GM19397 (cell line): ENCODE measurements around the gene BRSK2.

ENCODE experiments used
- ATAC-seq: cut with Tn5 transposase; IDR thresholded peaks from one replicate; pipeline ENCODE4 v1.9.1; 2021; ENCODE audit warnings: mild to moderate bottlenecking, moderate library complexity; ENCODE audit not compliant: unreplicated experiment

The BRSK2 gene

DNA sequence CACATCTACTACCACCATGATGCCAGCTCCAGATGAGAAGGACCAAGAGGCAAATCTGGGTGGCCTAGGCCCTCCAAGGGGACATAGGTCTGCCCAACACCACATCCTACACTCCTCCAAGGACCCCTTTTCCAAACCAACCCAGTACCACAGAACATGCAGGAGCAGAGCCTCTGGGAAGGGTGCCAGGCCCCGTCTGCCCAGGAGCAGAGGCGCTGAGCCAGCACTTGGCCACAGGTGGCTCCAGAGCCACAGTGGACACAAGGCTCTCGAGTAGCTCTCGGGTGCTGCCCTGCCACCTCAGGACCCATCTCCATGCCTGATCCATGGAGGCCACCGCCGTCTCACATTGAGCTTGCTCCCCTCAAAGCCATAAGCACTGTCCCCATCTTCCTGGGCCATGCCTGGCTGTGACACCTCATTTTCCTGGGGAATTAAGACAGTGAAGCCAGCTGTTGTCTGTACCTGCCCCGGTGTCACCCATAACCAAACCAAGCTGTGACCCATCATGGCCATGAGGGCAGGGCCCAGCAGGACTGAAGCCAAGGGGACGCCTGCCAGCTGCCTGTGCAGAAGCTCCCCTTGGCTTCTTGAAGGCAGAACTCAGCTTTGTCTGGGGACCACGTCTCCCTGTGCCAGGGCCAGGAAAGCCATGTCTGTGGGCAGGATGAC lies 89.4 kb downstream of the BRSK2 start:
- no peak for ATAC-seq

DNA sequence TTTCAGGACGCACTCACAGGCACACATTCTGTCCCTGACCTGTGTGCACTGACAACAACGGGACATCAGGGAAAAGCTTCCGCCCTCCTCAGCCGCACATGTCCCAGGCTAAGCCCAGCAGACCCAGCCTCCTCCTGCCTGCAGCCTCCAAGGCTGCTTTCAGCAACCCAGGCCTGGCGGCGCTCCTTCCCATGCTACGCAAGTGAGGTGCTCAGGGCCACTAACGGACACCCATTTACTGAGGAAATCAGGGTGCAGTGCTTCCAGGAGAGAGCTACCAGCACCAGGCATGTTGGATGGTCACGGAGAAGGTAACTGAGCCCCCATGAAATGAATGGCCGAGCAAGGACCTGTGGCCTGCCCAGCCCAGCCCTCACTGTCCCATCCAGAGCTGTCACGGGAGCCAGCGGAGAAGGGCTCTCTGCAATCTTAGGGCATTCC lies 90.0 kb downstream of the BRSK2 start:
- no peak for ATAC-seq

DNA sequence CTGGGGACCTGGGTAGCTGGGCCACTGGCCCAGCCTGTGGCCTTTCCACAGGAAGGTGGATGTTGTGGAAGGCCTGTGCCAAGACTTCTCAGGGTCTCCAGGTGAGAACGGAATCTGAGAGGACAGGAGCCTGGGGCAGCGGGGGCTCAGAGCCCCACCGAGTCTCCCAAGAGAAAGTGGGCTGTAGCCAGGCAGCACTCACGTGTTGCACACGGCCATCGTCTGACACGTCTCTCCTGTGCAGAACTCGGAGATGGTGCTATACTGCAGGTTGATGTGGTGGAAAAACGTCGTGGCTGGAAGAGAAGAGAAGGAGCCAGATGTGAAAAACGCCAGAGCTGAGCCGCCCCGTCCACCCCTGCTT lies 90.4 kb downstream of the BRSK2 start:
- ATAC-seq = no peak

DNA sequence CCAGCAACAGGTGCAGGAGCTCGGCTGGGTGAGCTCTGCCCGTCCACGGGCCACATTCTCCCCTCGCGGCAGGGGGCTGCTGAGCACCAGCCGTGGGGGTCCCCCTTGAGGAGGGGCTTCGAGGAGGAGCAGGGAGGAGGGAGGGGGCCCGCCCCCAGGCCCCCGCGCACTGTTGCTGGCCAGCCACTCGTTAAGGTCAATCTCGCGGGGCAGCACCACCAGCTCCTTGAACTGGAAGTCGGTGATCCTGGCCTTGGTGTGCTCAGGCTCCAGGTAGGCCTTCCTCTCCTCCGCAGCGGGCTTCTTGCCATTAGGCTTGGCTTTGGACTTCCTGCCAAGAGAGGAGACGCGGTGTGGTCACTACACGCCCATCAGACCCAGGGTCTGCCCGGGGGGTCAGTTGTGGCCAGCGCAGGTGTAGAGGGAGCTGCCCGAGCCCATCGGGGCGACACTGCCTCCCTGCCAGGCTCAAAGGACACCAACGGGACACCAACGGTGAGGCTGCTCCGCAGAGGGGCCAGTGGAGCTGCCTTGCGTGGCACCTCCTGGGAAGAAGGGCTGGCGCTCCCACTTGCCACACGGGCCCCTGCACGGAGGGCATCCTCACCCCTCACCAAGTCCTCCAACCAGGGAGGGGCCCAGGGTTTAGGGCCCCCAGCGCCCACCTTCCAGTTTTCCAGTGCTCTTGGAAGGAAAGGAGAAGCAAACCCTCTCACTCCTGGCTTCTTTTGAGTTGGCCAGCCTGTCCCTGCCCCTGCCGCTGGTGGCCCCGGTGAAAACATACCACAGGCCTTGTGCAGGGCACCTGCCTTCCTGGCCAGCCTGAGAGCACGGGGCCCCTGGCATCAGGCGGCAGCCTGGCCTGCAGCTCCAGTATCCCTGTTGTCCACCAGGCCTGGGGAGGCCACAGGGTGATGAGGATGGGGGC lies 91.1 kb downstream of the BRSK2 start:
- ATAC-seq = no peak

DNA sequence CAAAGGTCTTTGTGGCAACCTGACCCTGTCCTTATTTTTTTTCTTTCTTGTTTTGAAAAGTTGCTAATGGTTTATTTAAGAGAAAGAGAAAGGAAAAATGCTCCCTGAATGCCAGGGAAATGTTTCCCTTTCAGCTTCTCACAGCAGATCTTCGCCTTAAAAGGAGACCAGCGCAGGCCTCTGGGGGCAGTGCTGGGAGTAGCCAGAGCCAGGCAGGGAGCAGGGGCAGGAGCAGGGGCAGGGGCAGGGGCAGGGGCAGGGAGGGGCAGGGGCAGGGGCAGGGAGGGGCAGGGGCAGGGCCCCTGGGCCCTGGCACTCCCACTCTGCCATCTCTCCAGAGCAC lies 91.7 kb downstream of the BRSK2 start:
- no peak for ATAC-seq

DNA sequence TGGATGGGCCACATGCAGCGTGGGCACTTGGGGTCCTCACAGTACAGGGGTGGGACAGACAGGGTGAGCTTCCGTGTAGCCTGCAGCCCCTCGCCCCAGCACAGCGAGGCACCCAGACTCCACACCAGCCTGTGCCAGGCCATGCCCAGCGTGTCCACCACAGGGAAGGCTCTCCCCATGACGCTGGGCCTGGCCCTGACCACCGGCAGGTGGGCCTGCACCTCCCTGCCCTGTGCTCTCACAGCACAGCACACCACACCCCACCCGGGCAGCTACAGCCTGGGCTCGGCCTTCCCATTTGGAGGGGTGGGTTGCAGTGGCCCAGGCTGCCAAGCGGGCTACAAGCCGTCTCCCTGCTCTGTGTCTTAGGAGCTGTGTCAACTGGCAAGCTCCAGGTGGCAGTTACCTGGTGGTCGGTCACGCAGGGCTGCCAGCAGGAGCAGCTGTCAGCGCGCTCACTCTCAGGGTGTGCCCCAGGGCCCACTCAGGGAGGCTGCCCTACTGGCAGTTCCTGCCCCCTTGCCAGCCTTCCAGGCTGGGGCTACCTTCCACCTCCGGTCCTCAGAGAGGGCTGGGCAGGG lies 92.2 kb downstream of the BRSK2 start:
- ATAC-seq = no peak

DNA sequence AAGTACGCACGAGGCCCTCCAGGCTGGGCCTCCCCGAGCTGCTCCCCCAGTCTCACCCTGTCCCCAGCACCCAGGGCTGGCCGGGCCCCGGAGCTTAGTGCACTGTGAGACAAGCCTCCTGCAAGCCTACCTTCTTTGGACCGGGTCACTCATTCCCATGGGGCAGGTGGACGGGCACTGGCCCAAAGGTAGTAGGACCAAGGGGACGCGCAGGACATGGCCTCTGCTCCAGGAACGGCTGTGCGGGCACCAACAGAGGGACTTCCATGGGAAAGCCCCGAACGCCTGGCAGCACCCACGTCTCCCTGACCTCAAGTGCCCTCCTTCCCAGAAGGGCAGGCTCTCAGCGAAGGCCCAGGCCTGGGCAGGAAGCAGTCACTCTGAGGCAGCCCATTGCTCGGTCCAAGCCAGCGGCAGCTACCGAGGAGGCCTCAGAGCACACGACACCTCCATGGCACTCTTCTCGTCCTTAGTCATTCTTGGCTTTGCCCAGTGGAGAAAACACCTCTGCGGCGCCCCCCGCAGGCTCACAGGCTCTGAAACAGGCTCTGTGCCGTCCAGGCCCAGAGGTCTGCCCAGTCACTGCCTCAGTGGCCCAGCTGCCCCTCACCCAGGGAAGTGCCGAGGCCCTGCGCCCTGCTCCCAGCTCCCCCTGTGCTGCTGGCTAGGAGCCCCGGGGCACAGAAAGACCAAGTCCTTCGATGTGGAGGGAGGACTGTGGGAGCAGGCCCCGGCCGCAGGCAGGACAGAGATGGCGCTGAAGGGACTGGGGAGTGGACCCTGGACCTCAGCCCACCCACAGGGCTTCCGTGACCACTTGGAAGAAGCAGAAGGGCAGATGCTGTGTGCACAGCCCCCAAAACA lies 93.1 kb downstream of the BRSK2 start:
- ATAC-seq = no peak

DNA sequence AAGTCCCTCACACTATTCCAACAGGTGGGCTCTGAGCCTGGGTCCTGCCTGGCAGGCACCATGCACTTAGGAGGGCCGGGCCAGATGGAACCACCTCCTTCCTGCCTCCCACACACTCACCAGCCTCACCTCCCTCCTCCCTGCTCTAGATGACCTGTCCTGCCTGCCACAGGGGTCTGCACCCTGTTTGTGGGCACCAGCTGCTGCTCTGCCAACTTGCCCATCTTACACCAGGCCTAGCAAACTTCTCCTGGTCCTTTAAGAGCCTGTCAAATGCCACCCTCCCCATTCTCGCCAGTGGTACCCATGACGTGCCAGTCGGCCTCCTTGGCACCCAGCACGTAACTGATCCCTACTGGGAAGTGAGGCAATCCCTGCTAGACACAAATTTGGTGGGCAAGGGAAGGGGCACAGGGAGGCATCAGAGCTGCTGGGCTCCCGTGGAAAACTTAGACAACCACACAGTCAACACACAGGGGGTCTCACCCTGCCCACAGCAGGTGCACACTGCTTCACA lies 93.8 kb downstream of the BRSK2 start:
- no peak for ATAC-seq

DNA sequence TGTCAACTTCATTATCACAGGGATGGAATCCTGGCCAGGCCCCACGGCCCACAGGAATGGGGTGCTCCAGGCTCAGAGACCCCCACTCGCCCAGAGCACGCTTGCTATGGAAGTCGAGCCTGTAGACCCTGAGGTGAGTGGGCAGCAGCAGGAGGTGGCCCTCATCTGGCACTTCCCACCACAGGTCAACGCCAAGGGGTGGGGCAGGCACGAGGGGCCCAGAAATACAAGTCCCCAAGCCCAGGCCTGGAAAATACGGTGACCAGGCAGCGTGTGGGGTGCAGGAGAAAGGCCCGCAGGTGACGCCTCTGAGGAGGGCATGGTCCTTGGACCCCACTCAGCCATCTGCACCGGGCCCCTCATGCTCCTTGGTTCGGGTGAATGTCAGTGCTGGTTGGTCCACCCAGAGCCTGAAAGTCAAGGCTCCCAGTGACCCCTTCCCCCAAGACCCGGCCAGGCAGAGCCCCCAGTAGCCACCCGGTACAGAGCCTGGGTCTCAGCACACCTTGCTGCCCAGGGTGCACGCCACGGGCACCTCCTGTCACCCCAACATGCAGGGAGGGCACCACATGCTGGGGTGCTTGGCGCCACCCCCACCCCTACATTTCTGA lies 94.4 kb downstream of the BRSK2 start:
- ATAC-seq = no peak

DNA sequence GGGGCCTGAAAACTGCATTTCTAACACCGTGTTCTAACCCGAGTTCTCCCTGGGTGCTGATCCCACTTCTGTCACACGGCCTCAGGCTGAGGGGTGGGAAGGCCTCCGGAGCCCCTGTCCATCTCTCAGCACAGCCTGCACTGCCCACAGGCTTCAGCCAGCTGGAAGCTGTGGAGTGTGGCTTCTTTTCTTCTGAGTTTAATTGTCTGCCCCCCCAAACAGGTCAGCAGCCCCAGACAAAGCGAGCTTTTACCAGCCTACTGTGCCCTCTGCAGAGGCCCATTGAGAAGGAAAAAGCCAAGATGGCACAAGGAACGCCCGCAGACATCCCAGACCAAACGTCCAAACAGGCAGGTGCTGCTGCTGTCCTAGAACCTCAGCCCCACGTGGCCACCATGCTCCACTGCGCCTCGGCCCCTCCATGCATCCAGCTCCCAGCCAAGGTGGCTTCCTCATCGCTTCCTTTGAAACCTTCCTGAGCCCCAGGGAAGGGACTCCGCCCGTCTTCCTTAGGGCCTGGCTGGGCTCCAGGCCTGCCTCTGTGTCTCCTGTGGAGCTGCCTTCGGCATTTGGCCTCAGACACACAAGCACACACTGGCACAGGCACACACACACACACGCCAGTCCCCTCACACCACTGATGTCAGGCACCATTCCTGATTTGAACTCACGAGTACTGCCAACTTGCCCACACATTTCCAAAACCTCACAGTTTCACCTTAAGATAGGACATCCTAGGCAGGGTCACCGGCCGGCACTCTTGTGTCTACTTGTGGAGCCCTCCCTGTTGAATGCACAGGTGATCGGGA lies 95.2 kb downstream of the BRSK2 start:
- ATAC-seq = no peak

DNA sequence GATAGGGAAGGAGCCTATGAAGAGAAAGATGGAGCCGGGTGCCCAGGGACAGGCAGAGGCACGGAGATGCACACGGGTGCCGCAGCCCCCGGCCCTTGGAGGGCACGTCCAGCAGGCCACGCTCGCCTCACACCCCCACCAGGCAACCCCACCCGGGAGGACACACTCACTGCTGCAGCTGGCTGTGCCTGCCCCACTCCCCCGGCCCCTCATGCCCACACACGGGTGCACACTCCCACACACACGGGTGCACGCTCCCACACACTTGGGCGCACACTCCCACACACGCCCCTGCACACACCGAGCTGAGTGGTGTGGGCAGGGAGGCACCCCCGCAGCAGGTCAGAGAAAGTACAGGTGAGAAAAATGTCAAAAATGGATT lies 95.8 kb downstream of the BRSK2 start:
- ATAC-seq = no peak

DNA sequence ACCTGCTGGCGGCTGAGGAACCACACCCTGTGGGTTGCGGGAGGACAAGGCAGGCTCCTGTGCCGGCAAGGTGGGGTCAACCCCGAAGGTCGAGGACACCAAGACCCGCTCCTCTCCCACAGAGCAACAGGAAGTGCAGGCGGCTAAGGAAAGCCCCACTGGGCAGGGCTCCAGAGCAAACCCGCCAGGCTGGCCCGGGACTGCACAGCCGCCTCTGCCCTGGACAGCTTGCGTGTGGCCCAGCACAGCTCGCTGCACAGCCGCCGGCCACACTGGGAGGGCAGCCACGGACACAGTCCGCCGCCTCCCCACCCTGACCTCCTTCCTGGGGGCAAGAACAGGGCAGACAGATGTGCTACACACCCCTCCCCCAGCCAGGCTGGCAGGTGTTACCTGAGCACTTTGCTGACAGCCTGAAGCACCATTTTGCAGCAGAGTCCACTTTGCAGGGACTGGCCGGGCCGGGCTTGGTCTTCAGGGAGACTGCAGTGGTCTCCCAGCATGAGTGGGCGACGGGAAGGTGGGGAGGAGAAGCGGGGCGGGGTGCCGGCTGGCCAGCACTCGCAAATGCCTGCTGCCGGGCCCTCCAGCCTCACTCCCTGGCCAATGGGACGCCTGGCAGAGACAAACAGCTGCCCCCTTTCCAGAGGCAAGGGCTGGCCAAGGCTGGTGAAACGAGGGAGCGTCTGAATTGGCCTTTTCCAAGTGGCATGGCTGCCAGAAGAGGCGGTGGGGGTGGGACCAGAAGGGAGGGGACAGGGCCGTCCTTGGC lies 96.5 kb downstream of the BRSK2 start, which contains the start of gene MOB2:
MOB2 (minus strand) TSS at position 726 of the 772 bp plus-strand sequence; CDS start at position 503, 223 bp downstream.
- no peak for ATAC-seq

DNA sequence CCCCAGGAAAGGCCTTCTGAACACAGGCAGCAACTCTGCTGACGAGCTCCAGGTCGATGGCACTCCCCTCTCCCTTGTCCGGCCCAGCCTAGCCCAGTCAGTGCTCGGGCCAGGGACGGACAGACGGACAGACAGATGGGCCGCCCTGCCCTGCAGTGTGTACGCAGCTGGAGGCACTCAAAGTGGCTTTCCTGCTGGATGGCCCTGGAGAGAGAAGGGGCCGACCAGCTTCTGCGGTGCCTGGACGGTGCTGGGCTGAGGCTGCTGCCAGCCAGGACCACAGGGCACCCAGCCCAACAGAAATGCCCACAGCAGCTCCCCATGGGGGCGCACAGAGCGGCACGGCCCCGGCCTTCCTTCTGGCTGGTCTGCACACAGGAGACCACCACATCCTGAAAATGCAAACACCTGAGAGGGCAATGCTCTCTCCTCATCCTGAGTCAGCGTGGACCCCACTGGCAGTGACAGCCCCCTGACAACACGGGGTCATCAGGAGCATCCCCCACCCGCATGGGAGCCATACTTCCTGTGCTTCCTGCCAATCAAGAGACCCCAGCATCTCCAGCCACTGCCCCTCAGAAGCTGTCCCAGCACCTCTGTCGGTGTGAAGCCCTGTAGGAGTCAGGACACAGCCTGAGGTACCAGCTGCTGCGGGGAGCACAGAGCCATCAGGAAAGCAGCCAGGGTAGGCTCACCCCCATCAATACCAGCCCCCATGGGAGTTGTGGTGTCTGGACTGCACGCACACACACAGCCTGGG lies 97.5 kb downstream of the BRSK2 start:
- ATAC-seq = no peak

DNA sequence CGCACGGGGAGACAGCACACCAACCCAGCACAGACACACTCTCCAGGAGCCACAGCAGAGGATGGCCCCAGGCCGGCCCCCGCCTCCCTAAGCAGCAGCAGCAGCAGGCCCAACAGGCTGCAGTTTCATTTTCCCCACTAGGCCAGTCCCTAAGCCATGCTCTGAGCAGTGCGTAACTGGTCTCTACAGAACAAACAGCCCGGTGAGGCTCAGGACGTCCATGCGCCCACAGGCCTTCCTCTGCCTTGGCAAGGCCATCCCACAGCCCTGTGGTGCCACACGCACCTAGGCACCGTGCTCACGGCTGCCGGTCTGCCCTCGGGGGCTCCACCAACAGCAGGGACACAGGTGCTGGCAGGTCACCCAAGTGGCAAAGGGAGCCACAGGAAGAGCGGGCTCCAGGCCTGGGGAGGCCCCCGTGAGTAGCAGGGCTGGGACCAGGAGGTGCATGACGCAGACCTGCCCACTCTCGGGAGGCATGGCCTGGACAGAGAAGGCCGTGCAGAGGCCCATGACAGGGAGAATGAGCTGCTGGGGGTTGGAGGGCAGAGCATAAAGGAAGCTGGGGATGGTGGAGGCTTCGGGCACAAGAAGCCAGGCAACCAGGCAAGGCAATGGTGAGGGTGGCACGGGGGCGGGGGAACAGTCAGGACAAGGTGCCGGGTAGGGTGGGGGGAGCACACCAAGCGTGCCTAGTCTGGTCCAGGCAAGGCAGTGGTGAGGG lies 98.3 kb downstream of the BRSK2 start:
- no peak for ATAC-seq

DNA sequence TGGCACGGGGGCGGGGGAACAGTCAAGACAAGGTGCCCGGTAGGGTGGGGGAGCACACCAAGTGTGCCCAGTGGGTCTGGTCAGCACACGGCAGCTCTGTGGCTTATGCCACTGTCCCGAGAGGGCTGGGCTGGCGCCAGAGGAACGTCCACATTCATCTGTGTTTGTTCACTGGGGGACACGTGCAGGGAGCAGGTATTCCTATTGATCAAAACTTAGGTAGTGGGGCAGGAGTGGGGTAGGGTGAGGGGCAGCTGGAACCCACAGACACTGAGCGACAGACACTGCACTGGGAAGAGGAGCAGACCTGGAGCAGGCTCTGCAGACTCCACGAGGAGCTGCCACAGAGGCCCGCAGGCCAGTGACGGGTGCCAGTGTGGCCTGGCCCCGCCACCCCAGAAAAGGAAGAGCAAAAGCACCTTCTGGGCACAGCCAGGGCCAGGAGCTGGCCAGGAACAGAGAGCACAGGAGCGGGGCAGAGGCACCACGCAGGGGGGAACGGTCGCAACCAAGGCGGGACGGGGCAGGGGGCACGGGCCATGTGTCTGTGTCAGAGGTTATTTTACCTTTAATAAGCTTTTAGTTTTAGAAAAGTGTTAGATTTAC lies 98.9 kb downstream of the BRSK2 start:
- ATAC-seq = no peak

DNA sequence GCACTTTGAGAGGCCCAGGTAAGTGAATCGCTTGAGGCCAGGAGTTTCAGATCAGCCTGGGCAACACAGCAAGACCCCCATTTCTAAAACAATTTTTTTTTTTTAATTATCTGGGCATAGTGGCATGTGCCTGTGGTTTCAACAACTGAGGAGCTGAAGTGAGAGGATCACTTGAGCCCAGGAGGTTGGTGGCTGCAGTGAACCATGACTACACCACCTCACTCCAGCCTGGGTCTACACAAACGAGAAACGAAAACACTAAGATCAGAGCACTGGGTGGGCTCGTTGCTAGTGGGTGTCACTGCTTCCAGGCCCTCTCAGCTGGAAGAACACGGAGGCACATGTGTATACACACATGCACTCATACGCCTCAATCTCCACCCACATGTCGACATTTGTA lies 100.9 kb downstream of the BRSK2 start:
- ATAC-seq = no peak

DNA sequence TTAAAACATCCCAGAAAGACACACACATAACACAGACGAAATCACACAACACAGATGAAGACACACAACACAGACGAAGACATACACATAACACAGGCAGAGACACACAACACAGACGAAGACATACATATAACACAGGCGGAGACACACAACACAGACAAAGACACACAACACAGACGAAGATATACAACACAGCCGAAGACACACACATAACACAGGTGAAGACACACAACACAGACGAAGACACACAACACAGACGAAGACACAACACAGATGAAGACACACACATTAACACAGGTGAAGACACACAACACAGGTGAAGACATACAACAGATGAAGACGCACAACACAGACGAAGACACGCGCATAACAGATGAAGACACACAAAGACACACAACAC lies 101.6 kb downstream of the BRSK2 start:
- no peak for ATAC-seq
